K562 (cell line): ENCODE data around the gene ARHGAP8. TPM values are rescaled to one million over a fixed set of nuclear protein-coding genes. Genes with fewer than 3 reads are reported as not detected.

Experiments used
- ATAC-seq: fragments of 200-7000 bp; cut with Tn5 transposase; 3 replicates; pipeline ENCODE4 v1.9.1; 2020; ENCODE audit warnings: moderate library complexity
- BruUV-seq: library from RNA; stranded (reverse); fragments of 400-500 nt; replicated peaks from 2 replicates; lab custom pipeline; 2021; lab: Mats Ljungman, UMichigan
- CTCF ChIA-PET: fragments of 300-600 bp; formaldehyde crosslinking; extraction: SDS; loops from one replicate; lab custom pipeline; 2021; ENCODE audit warnings: low intra/inter-chr PET ratio; lab: Yijun Ruan, JAX
- POLR2A ChIA-PET: fragments of 300-600, 350-650 bp; sonication (Branson Sonifier 250); formaldehyde crosslinking; extraction: SDS; loops from one replicate; lab custom pipeline; 2021; ENCODE audit warnings: antibody characterized with exemption, inconsistent platforms; lab: Yijun Ruan, JAX
- DNase-seq, 4 experiments: peaks; one replicate each; pipeline versions ENCODE4 v3.0.0 to v3.0.0-alpha.2; 2011 to 2018; ENCODE audit warnings: low spot score in 3 of 4, mixed read lengths in 3 of 4; ENCODE audit errors: extremely low read depth in 1 of 4
- FAIRE-seq: peaks from 2 replicates; lab custom pipeline; 2011; peaks lifted over from hg19 to GRCh38; lab: Jason Lieb, UNC
- H2AFZ ChIP-seq: 2 replicates; pipeline ENCODE4 v1.6.0; 2011; ENCODE audit warnings: low read depth, low read length, control low read depth, inconsistent platforms
- H3K27ac ChIP-seq: fragments of 200-600 bp; 3 replicates; pipeline ENCODE4 v1.8.0; 2011; ENCODE audit warnings: low read depth, mild to moderate bottlenecking, control low read depth, inconsistent platforms, low read length, moderate library complexity, mixed read lengths; ENCODE audit errors: extremely low read depth
- H3K27me3 ChIP-seq, 2 experiments: fragments of 300-600 bp in 1 of 2; 2 replicates in 1 of 2; 3 replicates in 1 of 2; pipeline versions ENCODE4 v1.6.0 to v1.8.0; 2011; ENCODE audit warnings: inconsistent platforms in 2 of 2, low read length in 2 of 2, mild to moderate bottlenecking in 1 of 2, mixed read lengths in 1 of 2, moderate library complexity in 1 of 2; ENCODE audit not compliant: control insufficient read depth in 2 of 2, insufficient read depth in 2 of 2
- H3K36me3 ChIP-seq: fragments of 300-600 bp; 3 replicates; pipeline ENCODE4 v1.8.0; 2011; ENCODE audit warnings: mild to moderate bottlenecking, low read length, inconsistent platforms; ENCODE audit not compliant: control insufficient read depth, insufficient read depth
- H3K4me1 ChIP-seq, 2 experiments: fragments of 200-600 bp in 1 of 2; replicated peaks in 1 of 2; 2 replicates in 1 of 2; 3 replicates in 1 of 2; pipeline versions ENCODE4 v1.5.1 to v1.8.0; 2011; ENCODE audit warnings: inconsistent platforms in 2 of 2, low read length in 2 of 2, mild to moderate bottlenecking in 1 of 2, mixed read lengths in 1 of 2, moderate library complexity in 1 of 2; ENCODE audit not compliant: control insufficient read depth in 2 of 2, insufficient read depth in 2 of 2
- H3K4me2 ChIP-seq: 2 replicates; pipeline ENCODE4 v1.6.1; 2011; ENCODE audit warnings: low read length, control low read depth, inconsistent platforms, mixed read lengths; ENCODE audit not compliant: insufficient read depth
- H3K4me3 ChIP-seq: fragments of 200-600 bp; sonication (generic), shearing (Covaris generic); 2 replicates; pipeline ENCODE4 v1.5.1; 2016; ENCODE audit warnings: control low read depth, inconsistent platforms
- H3K79me2 ChIP-seq: fragments of 200-600 bp; 3 replicates; pipeline ENCODE4 v1.8.0; 2011; ENCODE audit warnings: low read length, inconsistent platforms; ENCODE audit not compliant: control insufficient read depth, insufficient read depth
- H3K9ac ChIP-seq, 2 experiments: 2 replicates each; pipeline versions ENCODE4 v1.6.0 to v1.6.1; 2011; ENCODE audit warnings: low read depth in 2 of 2, low read length in 2 of 2, control low read depth in 1 of 2, inconsistent platforms in 1 of 2, mild to moderate bottlenecking in 1 of 2, mixed read lengths in 1 of 2; ENCODE audit not compliant: insufficient read depth in 1 of 2
- H3K9me1 ChIP-seq: one replicate; pipeline ENCODE4 v1.6.0; 2011; ENCODE audit warnings: inconsistent platforms, mild to moderate bottlenecking, low read length, moderate library complexity; ENCODE audit not compliant: control insufficient read depth, insufficient read depth
- H3K9me3 ChIP-seq: replicated peaks from 2 replicates; pipeline ENCODE4 v1.5.1; 2011; ENCODE audit warnings: low read depth, low read length, inconsistent platforms; ENCODE audit not compliant: control insufficient read depth, insufficient read depth
- H4K20me1 ChIP-seq: replicated peaks from 2 replicates; pipeline ENCODE4 v1.6.1; 2011; ENCODE audit warnings: low read length, inconsistent platforms, mixed read lengths; ENCODE audit not compliant: control insufficient read depth, insufficient read depth
- BRD4 ChIP-seq: fragments of 200-600 bp; sonication (generic); IDR thresholded peaks from 2 replicates; pipeline ENCODE4 v1.6.1; 2017; ENCODE audit warnings: inconsistent platforms
- HMGXB4 ChIP-seq: sonication (generic); formaldehyde crosslinking; IDR thresholded peaks from 2 replicates; pipeline ENCODE4 v1.8.1; 2023; ENCODE audit warnings: mild to moderate bottlenecking, missing genetic modification reagents
- MXI1 ChIP-seq: IDR thresholded peaks from 2 replicates; pipeline ENCODE4 v1.6.1; 2011; ENCODE audit warnings: low read depth, mild to moderate bottlenecking, improper control_type of control experiment, low read length
- NFATC3 ChIP-seq: fragments of 450-650 bp; IDR thresholded peaks from 2 replicates; pipeline ENCODE4 v1.6.1; 2017; ENCODE audit warnings: mild to moderate bottlenecking
- NFIX ChIP-seq: fragments of 250-450 bp; sonication (Bioruptor Pico); IDR thresholded peaks from 2 replicates; pipeline ENCODE4 v1.4.0; 2020; ENCODE audit warnings: low read depth, mild to moderate bottlenecking, moderate library complexity
- SAFB2 ChIP-seq: fragments of 200-400 bp; formaldehyde crosslinking; IDR thresholded peaks from 2 replicates; pipeline ENCODE4 v1.6.1; 2018; ENCODE audit warnings: borderline replicate concordance, low read length, low read depth, moderate library complexity; ENCODE audit not compliant: severe bottlenecking
- SOX6 ChIP-seq: fragments of 450-650 bp; IDR thresholded peaks from 2 replicates; pipeline ENCODE4 v1.6.1; 2014; ENCODE audit warnings: mild to moderate bottlenecking
- SRSF1 ChIP-seq: fragments of 200-400 bp; formaldehyde crosslinking; IDR thresholded peaks from 2 replicates; pipeline ENCODE4 v1.6.1; 2017; ENCODE audit warnings: mild to moderate bottlenecking, low read depth, low read length, moderate library complexity
- YBX1 ChIP-seq: fragments of 450-650 bp; IDR thresholded peaks from 2 replicates; pipeline ENCODE4 v1.7.1; 2016; ENCODE audit warnings: mild to moderate bottlenecking
- ZNF41 ChIP-seq: fragments of 250-450 bp; sonication (Bioruptor Pico); conservative IDR thresholded peaks from 2 replicates; pipeline ENCODE4 v1.4.0; 2020; ENCODE audit warnings: mild to moderate bottlenecking
- ZZZ3 ChIP-seq: fragments of 450-650 bp; IDR thresholded peaks from 2 replicates; pipeline ENCODE4 v1.6.1; 2016; ENCODE audit warnings: antibody characterized with exemption, mild to moderate bottlenecking, moderate library complexity
- WGBS: fragments of 100-300 bp; shearing (Covaris generic); methylation state at CpG from one replicate; pipeline ENCODE4 v1.1.6; 2016; ENCODE audit warnings: low coverage, mixed read lengths; ENCODE audit not compliant: insufficient coverage; ENCODE audit errors: missing lambda C conversion rate; 5-methylcytosine and 5-hydroxymethylcytosine counted together
- in situ Hi-C: fragments of 300-500 bp; cut with MboI; formaldehyde crosslinking; loops from 4 replicates; pipeline ENCODE4 v1.15.0; 2018; ENCODE audit warnings: inconsistent platforms, mixed read lengths
- intact Hi-C: fragments of 100-400 bp; cut with micrococcal nuclease; formaldehyde crosslinking; loops from 2 replicates; pipeline ENCODE4 v1.14.2; 2022
- polyA plus RNA-seq, 8 experiments: library from polyadenylated mRNA; depleted of rRNA in 4 of 8; stranded (reverse) in 5 of 8; unstranded in 3 of 8; fragments of >200 nt; fragmentation: Nextera tagmentation in 2 of 8; fragmentation: Illumina TruSeq in 1 of 8; extraction: Ambion mirVana in 2 of 8; extraction: Trizol in 1 of 8; gene quantifications; 2 replicates each; pipeline versions ENCODE4 v1.2.1 to v1.2.3, GENCODE V29; 2011 to 2014; ENCODE audit warnings: inconsistent platforms in 1 of 8, missing spikeins in 1 of 8
- total RNA-seq, 7 experiments: library from RNA; depleted of rRNA in 6 of 7; stranded (reverse); fragments of >200 nt in 6 of 7; fragmentation: Illumina TruSeq in 2 of 7; extraction: Trizol in 2 of 7; gene quantifications; 2 replicates each; pipeline versions ENCODE4 v1.2.1 to v1.2.3, GENCODE V29; 2011 to 2021; ENCODE audit warnings: low replicate concordance in 1 of 7
- TF ChIP-seq, protein P1 (sequence below): fragments of 450-650 bp; IDR thresholded peaks from 2 replicates; pipeline ENCODE4 v1.6.1; 2016; ENCODE audit warnings: low read depth
- TF ChIP-seq, protein P2 (sequence below): fragments of 450-650 bp; IDR thresholded peaks from 2 replicates; pipeline ENCODE4 v1.6.1; 2016; ENCODE audit warnings: missing biosample characterization, missing genetic modification characterization

ARHGAP8 gene
- total and polyA plus RNA-seq, 9 of the 15 experiments (the other 6 are each of a cell fraction or from before 2014, with no cell fraction given): 0.15 to 2.2 (median 0.62) TPM

DNA sequence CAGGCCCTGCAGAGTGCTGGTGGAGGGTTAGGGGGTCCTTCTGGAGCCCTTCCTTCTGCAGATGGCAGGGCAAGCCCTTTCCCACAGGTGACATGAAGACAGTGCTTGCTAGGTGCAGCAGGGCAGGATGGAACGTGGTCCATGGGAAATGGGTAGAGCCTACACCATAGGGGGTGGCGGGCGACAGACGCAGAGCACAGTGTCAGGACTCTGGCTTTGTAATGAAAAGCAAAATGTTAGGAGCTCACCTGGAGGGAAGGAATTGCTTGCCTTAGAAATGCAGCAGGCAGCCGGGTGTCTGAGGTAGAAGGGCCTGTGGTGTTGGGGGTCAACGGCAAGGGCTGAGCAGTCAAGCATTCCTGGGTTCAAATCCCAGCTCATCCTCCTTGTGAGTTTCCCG, 54.9 kb downstream of the ARHGAP8 start:
- Histone ChIP-seq H3K9me1 (no peaks in the 10 kb centered on the region), H4K20me1 (no peaks in the 10 kb centered on the region), H3K4me3 (no peak overlapping the region), H3K27ac (no peak overlapping the region), H3K4me1 (peaks cover 0 to 3% of the 10 kb centered on the region in 2 experiments; a peak in 2 of 5 replicates), H3K79me2 (no peaks in the 10 kb centered on the region), H3K36me3 (no peaks in the 10 kb centered on the region), H3K9me3 (no peaks in the 10 kb centered on the region), H3K4me2 (no peak overlapping the region), H2AFZ (no peak overlapping the region), H3K9ac (no peak overlapping the region), H3K27me3 (peaks cover 3 to 29% of the 10 kb centered on the region in 2 experiments; a peak in 3 of 5 replicates)
- BruUV-seq: no TSS peak
- ATAC-seq (no peak), FAIRE-seq (no peak), DNase-seq (no peak)
- CTCF ChIA-PET: no interaction called here
- intact Hi-C loops (no loop called here), in situ Hi-C loops (loop anchor here (25.0 kb wide), 1 partner anchor 430 kb away; the partner anchor contains the start of gene KIAA0930)
- POLR2A ChIA-PET: interaction anchor here (0.7 kb wide), 1 partner anchor 11 kb away, joined by 3 read pairs; no protein-coding TSS in a partner anchor
- 6% methylated on average over 7 of the region's 7 CpGs for WGBS
- TF ChIP-seq NFATC3 (no peak), NFIX (CRISPR knock-in tag) (no peak), ZZZ3 (no peak), SAFB2 (no peak), HMGXB4 (no peak), BRD4 (no peak), ZNF41 (CRISPR knock-in tag) (no peak), YBX1 (no peak), SOX6 (no peak), SRSF1 (no peak), MXI1 (no peak)
- TF ChIP-seq, protein P1, sequence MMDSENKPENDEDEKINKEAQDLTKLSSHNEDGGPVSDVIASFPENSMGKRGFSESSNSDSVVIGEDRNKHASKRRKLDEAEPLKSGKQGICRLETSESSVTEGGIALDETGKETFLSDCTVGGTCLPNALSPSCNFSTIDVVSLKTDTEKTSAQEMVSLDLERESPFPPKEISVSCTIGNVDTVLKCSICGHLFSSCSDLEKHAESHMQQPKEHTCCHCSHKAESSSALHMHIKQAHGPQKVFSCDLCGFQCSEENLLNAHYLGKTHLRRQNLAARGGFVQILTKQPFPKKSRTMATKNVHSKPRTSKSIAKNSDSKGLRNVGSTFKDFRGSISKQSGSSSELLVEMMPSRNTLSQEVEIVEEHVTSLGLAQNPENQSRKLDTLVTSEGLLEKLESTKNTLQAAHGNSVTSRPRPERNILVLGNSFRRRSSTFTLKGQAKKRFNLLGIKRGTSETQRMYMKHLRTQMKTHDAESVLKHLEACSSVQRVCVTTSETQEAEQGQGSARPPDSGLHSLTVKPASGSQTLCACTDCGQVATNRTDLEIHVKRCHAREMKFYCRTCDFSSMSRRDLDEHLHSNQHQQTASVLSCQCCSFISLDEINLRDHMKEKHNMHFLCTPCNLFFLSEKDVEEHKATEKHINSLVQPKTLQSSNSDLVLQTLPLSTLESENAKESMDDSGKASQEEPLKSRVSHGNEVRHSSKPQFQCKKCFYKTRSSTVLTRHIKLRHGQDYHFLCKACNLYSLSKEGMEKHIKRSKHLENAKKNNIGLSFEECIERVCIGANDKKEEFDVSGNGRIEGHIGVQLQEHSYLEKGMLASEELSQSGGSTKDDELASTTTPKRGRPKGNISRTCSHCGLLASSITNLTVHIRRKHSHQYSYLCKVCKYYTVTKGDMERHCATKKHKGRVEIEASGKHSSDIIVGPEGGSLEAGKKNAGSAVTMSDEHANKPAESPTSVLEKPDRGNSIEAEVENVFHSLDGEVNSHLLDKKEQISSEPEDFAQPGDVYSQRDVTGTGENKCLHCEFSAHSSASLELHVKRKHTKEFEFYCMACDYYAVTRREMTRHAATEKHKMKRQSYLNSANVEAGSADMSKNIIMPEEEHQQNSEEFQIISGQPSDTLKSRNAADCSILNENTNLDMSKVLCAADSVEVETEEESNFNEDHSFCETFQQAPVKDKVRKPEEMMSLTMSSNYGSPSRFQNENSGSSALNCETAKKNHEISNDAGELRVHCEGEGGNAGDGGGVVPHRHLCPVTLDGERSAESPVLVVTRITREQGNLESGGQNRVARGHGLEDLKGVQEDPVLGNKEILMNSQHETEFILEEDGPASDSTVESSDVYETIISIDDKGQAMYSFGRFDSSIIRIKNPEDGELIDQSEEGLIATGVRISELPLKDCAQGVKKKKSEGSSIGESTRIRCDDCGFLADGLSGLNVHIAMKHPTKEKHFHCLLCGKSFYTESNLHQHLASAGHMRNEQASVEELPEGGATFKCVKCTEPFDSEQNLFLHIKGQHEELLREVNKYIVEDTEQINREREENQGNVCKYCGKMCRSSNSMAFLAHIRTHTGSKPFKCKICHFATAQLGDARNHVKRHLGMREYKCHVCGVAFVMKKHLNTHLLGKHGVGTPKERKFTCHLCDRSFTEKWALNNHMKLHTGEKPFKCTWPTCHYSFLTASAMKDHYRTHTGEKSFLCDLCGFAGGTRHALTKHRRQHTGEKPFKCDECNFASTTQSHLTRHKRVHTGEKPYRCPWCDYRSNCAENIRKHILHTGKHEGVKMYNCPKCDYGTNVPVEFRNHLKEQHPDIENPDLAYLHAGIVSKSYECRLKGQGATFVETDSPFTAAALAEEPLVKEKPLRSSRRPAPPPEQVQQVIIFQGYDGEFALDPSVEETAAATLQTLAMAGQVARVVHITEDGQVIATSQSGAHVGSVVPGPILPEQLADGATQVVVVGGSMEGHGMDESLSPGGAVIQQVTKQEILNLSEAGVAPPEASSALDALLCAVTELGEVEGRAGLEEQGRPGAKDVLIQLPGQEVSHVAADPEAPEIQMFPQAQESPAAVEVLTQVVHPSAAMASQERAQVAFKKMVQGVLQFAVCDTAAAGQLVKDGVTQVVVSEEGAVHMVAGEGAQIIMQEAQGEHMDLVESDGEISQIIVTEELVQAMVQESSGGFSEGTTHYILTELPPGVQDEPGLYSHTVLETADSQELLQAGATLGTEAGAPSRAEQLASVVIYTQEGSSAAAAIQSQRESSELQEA: no peak
- TF ChIP-seq, protein P2, sequence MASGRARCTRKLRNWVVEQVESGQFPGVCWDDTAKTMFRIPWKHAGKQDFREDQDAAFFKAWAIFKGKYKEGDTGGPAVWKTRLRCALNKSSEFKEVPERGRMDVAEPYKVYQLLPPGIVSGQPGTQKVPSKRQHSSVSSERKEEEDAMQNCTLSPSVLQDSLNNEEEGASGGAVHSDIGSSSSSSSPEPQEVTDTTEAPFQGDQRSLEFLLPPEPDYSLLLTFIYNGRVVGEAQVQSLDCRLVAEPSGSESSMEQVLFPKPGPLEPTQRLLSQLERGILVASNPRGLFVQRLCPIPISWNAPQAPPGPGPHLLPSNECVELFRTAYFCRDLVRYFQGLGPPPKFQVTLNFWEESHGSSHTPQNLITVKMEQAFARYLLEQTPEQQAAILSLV (tag): no peak
